ENCODE data around the gene CDK5R1. TPM values are rescaled to one million over a fixed set of nuclear protein-coding genes. Genes with fewer than 3 reads are reported as not detected.
A peak's percentile ranks its signal among the peaks of the same experiment; 100 is the strongest.

The CDK5R1 gene
- polyA plus RNA-seq, 1 of the 3 experiments (the other 2 are of a cell fraction), result 1.4 TPM

DNA sequence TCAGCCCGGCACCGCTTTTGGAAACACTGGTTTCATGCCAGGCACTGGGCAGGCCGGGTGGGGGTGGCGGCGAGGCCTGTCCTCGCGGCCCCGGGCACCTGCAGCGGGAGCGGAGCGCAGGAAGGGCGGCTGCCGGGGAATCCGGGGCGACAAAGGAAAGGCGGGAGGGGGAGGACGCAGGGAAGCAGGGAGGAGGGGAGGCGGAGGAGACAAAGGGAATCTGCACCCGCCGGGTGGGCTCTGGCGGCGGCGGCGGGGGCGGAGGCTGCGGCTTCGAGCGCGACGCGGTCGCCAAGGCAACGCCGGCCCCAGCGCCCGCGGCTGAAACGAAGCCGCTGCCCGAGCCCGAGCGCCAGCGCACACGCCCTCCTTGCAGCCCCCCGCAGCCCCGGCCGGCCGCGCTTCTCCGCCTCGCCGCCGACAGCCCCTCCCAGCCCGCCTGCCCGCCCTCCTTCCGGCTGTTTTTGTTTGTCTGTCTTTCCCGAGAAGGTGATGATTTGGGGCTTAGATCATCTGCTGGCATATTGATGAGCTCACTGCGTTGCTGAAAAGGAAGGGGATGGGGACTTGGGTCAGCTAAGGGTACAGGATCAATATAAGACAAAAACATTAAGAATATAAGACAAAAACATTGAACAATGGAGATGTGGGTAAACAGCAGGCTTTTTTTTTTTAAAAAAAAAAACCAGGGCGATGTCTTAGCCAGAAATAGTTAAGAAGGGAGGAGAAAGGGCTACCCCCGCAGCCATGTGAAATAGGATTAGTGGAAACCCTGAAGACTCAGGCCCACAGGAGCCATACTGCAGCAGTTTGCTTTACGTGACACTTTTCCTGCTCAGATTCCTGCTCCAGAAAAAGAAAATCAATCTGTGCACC, 32.7 kb downstream of the CDK5R1 start (continued):
- TF ChIP-seq FOXM1 (IDR thresholded peaks at IDR 0.05; ENCODE audit: low read depth), result no peak
- no peak for TF ChIP-seq IRF3 (IDR thresholded peaks at IDR 0.05; ENCODE audit: low read depth, low read length)
- TF ChIP-seq TCF12 (IDR thresholded peaks at IDR 0.05), result no peak
- no peak for TF ChIP-seq POLR2AphosphoS5 (IDR thresholded peaks at IDR 0.05; ENCODE audit: low read depth, low read length)
- TF ChIP-seq, protein P1, sequence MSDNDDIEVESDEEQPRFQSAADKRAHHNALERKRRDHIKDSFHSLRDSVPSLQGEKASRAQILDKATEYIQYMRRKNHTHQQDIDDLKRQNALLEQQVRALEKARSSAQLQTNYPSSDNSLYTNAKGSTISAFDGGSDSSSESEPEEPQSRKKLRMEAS (IDR thresholded peaks at IDR 0.05; ENCODE audit: low read depth), result 0 out of 2 replicates have a peak, but pooled peaks have one; percentile 18
- no peak for TF ChIP-seq SIN3A (IDR thresholded peaks at IDR 0.05; ENCODE audit: borderline replicate concordance, low read depth, low read length)
- no peak for TF ChIP-seq YY1 (IDR thresholded peaks at IDR 0.05; ENCODE audit: low read depth)
- no peak for TF ChIP-seq RCOR1 (IDR thresholded peaks at IDR 0.05; ENCODE audit: low read length)
- no peak for TF ChIP-seq FOSL2 (IDR thresholded peaks at IDR 0.05; ENCODE audit: borderline replicate concordance, low read depth)
- no peak for TF ChIP-seq USF1 (IDR thresholded peaks at IDR 0.05; ENCODE audit: borderline replicate concordance, low read depth)
- no peak for TF ChIP-seq GABPA (IDR thresholded peaks at IDR 0.05; ENCODE audit: low read depth)
- 0 out of 2 replicates have a peak, but pooled peaks have one; percentile 0 for TF ChIP-seq NRF1 (IDR thresholded peaks at IDR 0.05; ENCODE audit: low read depth, low read length)
- no peak for TF ChIP-seq RXRA (IDR thresholded peaks at IDR 0.05; ENCODE audit: borderline replicate concordance, low read depth)
- no peak for TF ChIP-seq NFIC (IDR thresholded peaks at IDR 0.05; ENCODE audit: borderline replicate concordance)
- no peak for TF ChIP-seq USF2 (IDR thresholded peaks at IDR 0.05; ENCODE audit: borderline replicate concordance, low read depth, low read length)
- no peak for TF ChIP-seq RAD21 (IDR thresholded peaks at IDR 0.05; ENCODE audit: low read length)
- TF ChIP-seq TEAD4 (IDR thresholded peaks at IDR 0.05; ENCODE audit: borderline replicate concordance, insufficient read depth), result no peak
- TF ChIP-seq ELF1 (IDR thresholded peaks at IDR 0.05), result no peak
- TF ChIP-seq FOXJ3 (CRISPR knock-in tag; IDR thresholded peaks at IDR 0.05), result no peak

All from SK-N-SH (cell line).